ENCODE results near the gene TMF1. TPM values are rescaled to one million over a fixed set of nuclear protein-coding genes. Genes with fewer than 3 reads are reported as not detected.
A peak's percentile ranks its signal among the peaks of the same experiment; 100 is the strongest.

TMF1 gene
- 43.4 TPM for total RNA-seq

- peak; percentile 99 for DNase-seq
Measured at GRCh38 chr3:69051756-69052471, at the start of gene TMF1. TSS of gene TMF1 (minus strand) at chr3:69052333. CDS start at chr3:69052086, 247 bp downstream.

GRCh38 chr3:69099576-69099975 is 47.4 kb upstream of the TMF1 start:
- no peak for DNase-seq

GRCh38 chr3:69097407-69098086 is 45.4 kb upstream of the TMF1 start:
- DNase-seq: no peak

- DNase-seq: no peak
Measured at GRCh38 chr3:69096299-69096698, 44.2 kb upstream of the TMF1 start.

GRCh38 chr3:69095636-69096035 is 43.5 kb upstream of the TMF1 start:
- no peak for DNase-seq

GRCh38 chr3:69094467-69095205 is 42.5 kb upstream of the TMF1 start:
- no peak for DNase-seq

- no peak for DNase-seq
Measured at GRCh38 chr3:69092030-69092516, 39.9 kb upstream of the TMF1 start.

GRCh38 chr3:69091389-69092029 is 39.4 kb upstream of the TMF1 start:
- DNase-seq: no peak

GRCh38 chr3:69090021-69090420 is 37.9 kb upstream of the TMF1 start:
- DNase-seq: no peak

- peak; percentile 34 for DNase-seq
Measured at GRCh38 chr3:69088063-69088462, 35.9 kb upstream of the TMF1 start.

- no peak for DNase-seq
Measured at GRCh38 chr3:69087030-69087791, 35.1 kb upstream of the TMF1 start.

- peak; percentile 94 for DNase-seq
Measured at GRCh38 chr3:69085833-69086722, 33.9 kb upstream of the TMF1 start.

GRCh38 chr3:69085168-69085832 is 33.2 kb upstream of the TMF1 start:
- DNase-seq: peak; percentile 44

GRCh38 chr3:69084326-69085167 is 32.4 kb upstream of the TMF1 start, which contains the start of gene ARL6IP5:
TSS of gene ARL6IP5 (plus strand) at chr3:69084937. CDS start at chr3:69085048, 111 bp downstream.
- peak; percentile 97 for DNase-seq

GRCh38 chr3:69082805-69083204 is 30.7 kb upstream of the TMF1 start:
- DNase-seq: peak; percentile 70

- DNase-seq: no peak
Measured at GRCh38 chr3:69082361-69082760, 30.2 kb upstream of the TMF1 start.

GRCh38 chr3:69081583-69082262 is 29.6 kb upstream of the TMF1 start:
- peak; percentile 51 for DNase-seq

GRCh38 chr3:69080233-69080920 is 28.2 kb upstream of the TMF1 start, which contains the start of gene UBA3:
TSS of gene UBA3 (minus strand) at chr3:69080365. CDS start at chr3:69080353, 12 bp downstream.
- peak; percentile 96 for DNase-seq

All from tongue (tissue), 2 donors.